IMR-90 (cell line): Measurements from ENCODE around the gene CH25H. TPM values are rescaled to one million over a fixed set of nuclear protein-coding genes. Genes with fewer than 3 reads are reported as not detected.

Experiments
- ATAC-seq: fragments of 200-7000 bp; cut with Tn5 transposase; 2 replicates; pipeline ENCODE4 v1.9.1; 2020; ENCODE audit warnings: low read depth, mild to moderate bottlenecking, moderate library complexity
- BruUV-seq: library from RNA; stranded (reverse); fragments of 400-500 nt; replicated peaks from 2 replicates; lab custom pipeline; 2021; lab: Mats Ljungman, UMichigan
- CTCF ChIA-PET: fragments of 300-600 bp; formaldehyde crosslinking; extraction: SDS; loops from one replicate; lab custom pipeline; 2021; ENCODE audit warnings: antibody characterized with exemption; lab: Yijun Ruan, JAX
- POLR2A ChIA-PET: fragments of 300-600 bp; sonication (Branson Sonifier 250); formaldehyde crosslinking; loops from one replicate; lab custom pipeline; 2022; ENCODE audit warnings: antibody characterized with exemption; ENCODE audit not compliant: unreplicated experiment; lab: Charles Lee
- DNase-seq: peaks from one replicate; pipeline ENCODE4 v3.0.0; 2013
- H2AFZ ChIP-seq: replicated peaks from 2 replicates; pipeline ENCODE3; 2013; ENCODE audit warnings: low read length, mild to moderate bottlenecking; ENCODE audit not compliant: poor library complexity
- H2AK5ac ChIP-seq: 2 replicates; pipeline ENCODE4 v1.6.1; 2013; ENCODE audit warnings: low read depth, low read length, inconsistent platforms
- H2AK9ac ChIP-seq: replicated peaks from 2 replicates; pipeline ENCODE3; 2013; ENCODE audit warnings: mild to moderate bottlenecking, low read depth, low read length, moderate library complexity; ENCODE audit not compliant: poor library complexity
- H2BK120ac ChIP-seq: 2 replicates; pipeline ENCODE4 v1.6.1; 2013; ENCODE audit warnings: low read depth, low read length, inconsistent platforms
- H2BK15ac ChIP-seq: 3 replicates; pipeline ENCODE4 v1.6.1; 2013; ENCODE audit warnings: low read depth, low read length, inconsistent platforms
- H2BK20ac ChIP-seq: 2 replicates; pipeline ENCODE4 v1.6.1; 2013; ENCODE audit warnings: low read depth, mild to moderate bottlenecking, inconsistent platforms, low read length, moderate library complexity
- H2BK5ac ChIP-seq: 2 replicates; pipeline ENCODE4 v1.6.1; 2013; ENCODE audit warnings: mild to moderate bottlenecking, low read depth, low read length, inconsistent platforms; ENCODE audit not compliant: poor library complexity, severe bottlenecking
- H3K14ac ChIP-seq: replicated peaks from 2 replicates; pipeline ENCODE4 v1.6.1; 2013; ENCODE audit warnings: low read depth, low read length, inconsistent platforms
- H3K18ac ChIP-seq: 2 replicates; pipeline ENCODE4 v1.6.1; 2013; ENCODE audit warnings: low read depth, low read length, control low read depth
- H3K23ac ChIP-seq: 2 replicates; pipeline ENCODE4 v1.6.1; 2013; ENCODE audit warnings: low read depth, low read length, inconsistent platforms
- H3K27ac ChIP-seq: 2 replicates; pipeline ENCODE4 v1.5.1; 2013; ENCODE audit warnings: mild to moderate bottlenecking, control low read depth, low read length; ENCODE audit not compliant: insufficient read depth
- H3K27me3 ChIP-seq: 2 replicates; pipeline ENCODE4 v1.6.1; 2013; ENCODE audit warnings: low read length; ENCODE audit not compliant: control insufficient read depth, insufficient read depth
- H3K36me3 ChIP-seq: 2 replicates; pipeline ENCODE4 v1.6.1; 2013; ENCODE audit warnings: low read length, mixed read lengths; ENCODE audit not compliant: control insufficient read depth, insufficient read depth
- H3K4ac ChIP-seq: 2 replicates; pipeline ENCODE4 v1.6.1; 2013; ENCODE audit warnings: low read depth, low read length, inconsistent platforms
- H3K4me1 ChIP-seq: 2 replicates; pipeline ENCODE4 v1.6.1; 2013; ENCODE audit warnings: low read length, mixed read lengths; ENCODE audit not compliant: control insufficient read depth, insufficient read depth
- H3K4me2 ChIP-seq: 2 replicates; pipeline ENCODE4 v1.6.1; 2013; ENCODE audit warnings: low read depth, mild to moderate bottlenecking, control low read depth, low read length, moderate library complexity
- H3K4me3 ChIP-seq: 2 replicates; pipeline ENCODE4 v1.5.1; 2013; ENCODE audit warnings: low read depth, mild to moderate bottlenecking, control low read depth, low read length, moderate library complexity; ENCODE audit not compliant: insufficient read depth
- H3K56ac ChIP-seq: 2 replicates; pipeline ENCODE4 v1.6.1; 2013; ENCODE audit warnings: low read length, inconsistent platforms; ENCODE audit not compliant: insufficient read depth; ENCODE audit errors: extremely low read depth
- H3K79me1 ChIP-seq, 2 experiments: 2 replicates each; pipeline ENCODE4 v1.6.1; 2013; ENCODE audit warnings: low read length in 2 of 2, inconsistent platforms in 1 of 2, low read depth in 1 of 2
- H3K9ac ChIP-seq: 2 replicates; pipeline ENCODE4 v1.6.1; 2013; ENCODE audit warnings: low read depth, low read length, control low read depth
- H3K9me1 ChIP-seq: 2 replicates; pipeline ENCODE4 v1.6.1; 2013; ENCODE audit warnings: low read length, inconsistent platforms; ENCODE audit not compliant: insufficient read depth
- H3K9me3 ChIP-seq: 2 replicates; pipeline ENCODE4 v1.6.1; 2013; ENCODE audit warnings: low read length; ENCODE audit not compliant: control insufficient read depth, insufficient read depth
- H4K20me1 ChIP-seq: 2 replicates; pipeline ENCODE4 v1.6.1; 2013; ENCODE audit warnings: low read length, inconsistent platforms; ENCODE audit not compliant: insufficient read depth
- H4K5ac ChIP-seq: 2 replicates; pipeline ENCODE4 v1.6.1; 2013; ENCODE audit warnings: mild to moderate bottlenecking, low read depth, low read length, control low read depth
- H4K8ac ChIP-seq, 2 experiments: 2 replicates each; pipeline ENCODE4 v1.6.1; 2013; ENCODE audit warnings: low read depth in 2 of 2, low read length in 2 of 2, control low read depth in 1 of 2, inconsistent platforms in 1 of 2
- H4K91ac ChIP-seq: 2 replicates; pipeline ENCODE4 v1.6.1; 2013; ENCODE audit warnings: low read depth, low read length, inconsistent platforms; ENCODE audit not compliant: insufficient read depth
- BHLHE40 ChIP-seq: fragments of 150-350 bp; IDR thresholded peaks from 2 replicates; pipeline ENCODE4 v1.6.1; 2016; ENCODE audit warnings: mild to moderate bottlenecking, low read depth, low read length
- CEBPB ChIP-seq: IDR thresholded peaks from 2 replicates; pipeline ENCODE4 v1.6.1; 2012; ENCODE audit warnings: low read depth, low read length, improper control_type of control experiment
- CHD1 ChIP-seq: IDR thresholded peaks from 2 replicates; pipeline ENCODE4 v1.6.1; 2012; ENCODE audit warnings: low read depth, low read length, improper control_type of control experiment
- CTCF ChIP-seq: conservative IDR thresholded peaks from 2 replicates; pipeline ENCODE4 v1.5.1; 2012; ENCODE audit warnings: mild to moderate bottlenecking, low read depth, low read length, improper control_type of control experiment
- FOS ChIP-seq: fragments of 150-350 bp; IDR thresholded peaks from 2 replicates; pipeline ENCODE4 v1.6.1; 2016; ENCODE audit warnings: low read depth, low read length
- MAFK ChIP-seq: IDR thresholded peaks from 2 replicates; pipeline ENCODE4 v1.6.1; 2012; ENCODE audit warnings: low read depth, low read length, improper control_type of control experiment
- MAZ ChIP-seq: IDR thresholded peaks from 2 replicates; pipeline ENCODE4 v1.6.1; 2012; ENCODE audit warnings: low read depth, mild to moderate bottlenecking, low read length, improper control_type of control experiment, moderate library complexity, borderline replicate concordance
- MXI1 ChIP-seq: IDR thresholded peaks from 2 replicates; pipeline ENCODE4 v1.6.1; 2012; ENCODE audit warnings: low read depth, mild to moderate bottlenecking, low read length, moderate library complexity, borderline replicate concordance
- NFE2L2 ChIP-seq: fragments of 150-350 bp; IDR thresholded peaks from 2 replicates; pipeline ENCODE4 v1.6.1; 2016; ENCODE audit warnings: low read depth, mild to moderate bottlenecking, low read length
- POLR2A ChIP-seq: IDR thresholded peaks from 2 replicates; pipeline ENCODE4 v1.6.1; 2012; ENCODE audit warnings: mild to moderate bottlenecking, low read depth, low read length
- RAD21 ChIP-seq: IDR thresholded peaks from 2 replicates; pipeline ENCODE4 v1.6.1; 2012; ENCODE audit warnings: low read length, improper control_type of control experiment
- RCOR1 ChIP-seq: IDR thresholded peaks from 2 replicates; pipeline ENCODE4 v1.6.1; 2012; ENCODE audit warnings: mild to moderate bottlenecking, low read length, improper control_type of control experiment; ENCODE audit not compliant: insufficient replicate concordance
- RFX5 ChIP-seq: IDR thresholded peaks from 2 replicates; pipeline ENCODE4 v1.8.0; 2012; ENCODE audit warnings: low read depth, mild to moderate bottlenecking, low read length, moderate library complexity
- WGBS, 2 experiments: methylation state at CpG; one replicate each; pipeline versions ENCODE4 v1.1.5 to v1.1.7; 2013; ENCODE audit warnings: missing lambda C conversion rate in 2 of 2; ENCODE audit not compliant: insufficient read length in 1 of 2; ENCODE audit errors: extremely low coverage in 2 of 2; 5-methylcytosine and 5-hydroxymethylcytosine counted together
- dilution Hi-C: fragments of 300-500 bp; cut with HindIII; formaldehyde crosslinking; loops from one replicate; pipeline ENCODE4 v1.14.3; 2018; ENCODE audit warnings: low sequenced_read_pairs; ENCODE audit not compliant: unreplicated experiment
- in situ Hi-C: fragments of 300-500 bp; cut with MboI; formaldehyde crosslinking; loops from 3 replicates; pipeline ENCODE4 v1.14.3; 2019; ENCODE audit warnings: low sequenced_read_pairs, inconsistent platforms, mixed read lengths
- intact Hi-C: fragments of 100-400 bp; cut with micrococcal nuclease; formaldehyde crosslinking; loops from 2 replicates; pipeline ENCODE4 v1.10.0; 2022
- polyA plus RNA-seq, 3 experiments: library from polyadenylated mRNA; depleted of rRNA; stranded (reverse); fragments of >200 nt; gene quantifications; 2 replicates each; pipeline ENCODE4 v1.2.3, GENCODE V29; 2012; ENCODE audit warnings: low replicate concordance in 1 of 3
- total RNA-seq: library from RNA; depleted of rRNA; stranded (reverse); fragments of >200 nt; gene quantifications from 2 replicates; pipeline ENCODE4 v1.2.3, GENCODE V29; 2012
- TF ChIP-seq, protein P1 (sequence below): fragments of 150-350 bp; IDR thresholded peaks from 2 replicates; pipeline ENCODE4 v1.6.1; 2016; ENCODE audit warnings: low read depth, mild to moderate bottlenecking, low read length, moderate library complexity, borderline replicate concordance
- TF ChIP-seq, protein P2 (sequence below): fragments of 150-350 bp; IDR thresholded peaks from 2 replicates; pipeline ENCODE4 v1.6.1; 2017; ENCODE audit warnings: mild to moderate bottlenecking, antibody characterized with exemption, low read length, low read depth

Gene CH25H
- total and polyA plus RNA-seq, 2 of the 4 experiments (the other 2 are of a cell fraction): 0.12 to 0.18 TPM

DNA sequence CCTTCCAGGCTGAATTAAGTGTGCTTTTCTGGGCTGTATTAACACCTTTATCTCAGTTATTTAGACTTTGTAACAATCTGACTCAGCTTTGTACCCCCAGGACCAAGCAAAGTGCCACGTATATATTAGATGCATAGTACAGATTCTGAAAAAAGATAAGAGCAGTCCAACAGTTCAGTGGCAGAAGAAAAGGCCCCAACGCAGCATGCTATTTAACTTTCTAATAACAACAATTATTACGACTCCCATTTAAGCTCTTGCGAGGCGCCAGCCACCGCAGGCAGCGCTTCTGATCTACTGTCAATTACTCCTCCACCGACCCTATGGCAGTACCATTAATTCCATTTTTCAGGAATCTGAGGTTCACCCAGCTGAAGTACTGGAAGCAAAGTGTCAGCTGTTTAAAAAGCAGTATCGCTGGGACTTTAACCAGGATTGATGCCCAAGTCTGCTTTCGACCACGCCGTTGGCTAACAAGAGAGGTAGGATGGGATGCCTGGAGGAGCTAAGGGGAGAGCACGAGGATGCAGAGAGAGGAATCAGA lies 43.8 kb upstream of the CH25H start (continued):
- TF ChIP-seq CHD1: no peak

GRCh38 chr10:89248990-89249389 lies 41.9 kb upstream of the CH25H start:
- Histone ChIP-seq H3K14ac (no peak overlapping the region), H3K27ac (no peak overlapping the region), H3K23ac (no peak overlapping the region), H2BK15ac (no peak overlapping the region), H3K9me1 (no peaks in the 10 kb centered on the region), H3K56ac (no peak overlapping the region), H2AK5ac (no peak overlapping the region), H4K20me1 (no peaks in the 10 kb centered on the region), H2BK20ac (no peak overlapping the region), H4K8ac (no peak overlapping the region), H3K27me3 (no peaks in the 10 kb centered on the region), H2BK120ac (no peak overlapping the region), H3K18ac (no peak overlapping the region), H3K4me1 (no peaks in the 10 kb centered on the region), H3K4me3 (no peak overlapping the region), H2AFZ (no peak overlapping the region), H2BK5ac (no peak overlapping the region), H3K4ac (no peak overlapping the region), H3K9me3 (no peaks in the 10 kb centered on the region; the same call in 1 of the 2 replicates), H4K91ac (no peak overlapping the region), H2AK9ac (no peak overlapping the region), H3K4me2 (no peak overlapping the region), H3K9ac (no peak overlapping the region), H3K79me1 (peaks cover 3 to 6% of the 10 kb centered on the region in 2 experiments; a peak in 2 of 4 replicates), H3K36me3 (no peaks in the 10 kb centered on the region), H4K5ac (no peak overlapping the region)
- no TSS peak for BruUV-seq
- ChIA-PET CTCF (interaction anchor here (0.6 kb wide), 1 partner anchor 34 kb away, joined by 3 read pairs; no protein-coding TSS in a partner anchor), POLR2A (no interaction called here)
- no CpG with 5 or more reads among the region's 3 CpGs for WGBS, 2 experiments
- no peak for DNase-seq
- dilution Hi-C loops (no loop called here), intact Hi-C loops (no loop called here), in situ Hi-C loops (no loop called here)
- no peak for ATAC-seq
- TF ChIP-seq CEBPB (no peak), CTCF (no peak), BHLHE40 (no peak), RFX5 (no peak), NFE2L2 (no peak), MAFK (no peak), POLR2A (no peak), MXI1 (no peak), MAZ (no peak), FOS (no peak), RAD21 (no peak), RCOR1 (no peak)
- TF ChIP-seq, protein P1, sequence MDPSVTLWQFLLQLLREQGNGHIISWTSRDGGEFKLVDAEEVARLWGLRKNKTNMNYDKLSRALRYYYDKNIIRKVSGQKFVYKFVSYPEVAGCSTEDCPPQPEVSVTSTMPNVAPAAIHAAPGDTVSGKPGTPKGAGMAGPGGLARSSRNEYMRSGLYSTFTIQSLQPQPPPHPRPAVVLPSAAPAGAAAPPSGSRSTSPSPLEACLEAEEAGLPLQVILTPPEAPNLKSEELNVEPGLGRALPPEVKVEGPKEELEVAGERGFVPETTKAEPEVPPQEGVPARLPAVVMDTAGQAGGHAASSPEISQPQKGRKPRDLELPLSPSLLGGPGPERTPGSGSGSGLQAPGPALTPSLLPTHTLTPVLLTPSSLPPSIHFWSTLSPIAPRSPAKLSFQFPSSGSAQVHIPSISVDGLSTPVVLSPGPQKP: no peak
- TF ChIP-seq, protein P2, sequence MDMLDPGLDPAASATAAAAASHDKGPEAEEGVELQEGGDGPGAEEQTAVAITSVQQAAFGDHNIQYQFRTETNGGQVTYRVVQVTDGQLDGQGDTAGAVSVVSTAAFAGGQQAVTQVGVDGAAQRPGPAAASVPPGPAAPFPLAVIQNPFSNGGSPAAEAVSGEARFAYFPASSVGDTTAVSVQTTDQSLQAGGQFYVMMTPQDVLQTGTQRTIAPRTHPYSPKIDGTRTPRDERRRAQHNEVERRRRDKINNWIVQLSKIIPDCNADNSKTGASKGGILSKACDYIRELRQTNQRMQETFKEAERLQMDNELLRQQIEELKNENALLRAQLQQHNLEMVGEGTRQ: no peak
